Activated B cell treated with CpG ODN at 0.5 μM for 24 hours (primary cell): ENCODE results near the gene LTB4R. TPM values are rescaled to one million over a fixed set of nuclear protein-coding genes. Genes with fewer than 3 reads are reported as not detected.

Experiments
- ATAC-seq: fragments of 200-7000 bp; cut with Tn5 transposase; one replicate; pipeline ENCODE4 v1.10.0; 2021; ENCODE audit warnings: low read depth, mild to moderate bottlenecking, moderate library complexity
- CTCF ChIA-PET: fragments of 350-600 bp; sonication (Branson Sonifier 250); formaldehyde crosslinking; loops from one replicate; lab custom pipeline; 2021; ENCODE audit warnings: antibody characterized with exemption; lab: Charles Lee
- POLR2A ChIA-PET: fragments of 350-600 bp; sonication (Branson Sonifier 250); formaldehyde crosslinking; loops from one replicate; lab custom pipeline; 2021; ENCODE audit warnings: antibody characterized with exemption; lab: Charles Lee
- DNase-seq: peaks from one replicate; pipeline ENCODE4 v3.0.0; 2022
- H3K27ac Mint-ChIP-seq: one replicate; pipeline ENCODE4 v1.8.0; 2020; ENCODE audit warnings: mixed read lengths
- H3K27me3 Mint-ChIP-seq: one replicate; pipeline ENCODE4 v1.8.0; 2021; ENCODE audit warnings: mixed read lengths
- H3K36me3 Mint-ChIP-seq: one replicate; pipeline ENCODE4 v1.8.0; 2021; ENCODE audit warnings: low read depth, mixed read lengths
- H3K4me1 Mint-ChIP-seq: one replicate; pipeline ENCODE4 v1.8.0; 2021; ENCODE audit warnings: mixed read lengths
- H3K4me3 Mint-ChIP-seq: one replicate; pipeline ENCODE4 v1.8.0; 2020; ENCODE audit warnings: mild to moderate bottlenecking, mixed read lengths
- H3K9me3 Mint-ChIP-seq: one replicate; pipeline ENCODE4 v1.8.0; 2020; ENCODE audit warnings: mixed read lengths
- intact Hi-C: fragments of 100-400 bp; cut with micrococcal nuclease; formaldehyde crosslinking; loops from one replicate; pipeline ENCODE4 v1.15.1; 2024
- total RNA-seq: library from RNA; stranded (reverse); gene quantifications from 2 replicates; pipeline ENCODE4 v1.2.3, GENCODE V29; 2022
- TF ChIP-seq, protein P1 (sequence below): fragments of 200-600 bp; IDR thresholded peaks from one replicate; pipeline ENCODE4 v1.8.0; 2022; ENCODE audit warnings: antibody characterized with exemption, mild to moderate bottlenecking

The LTB4R gene
- total RNA-seq, 1 donor from 2014 or later: 8.2 TPM

DNA sequence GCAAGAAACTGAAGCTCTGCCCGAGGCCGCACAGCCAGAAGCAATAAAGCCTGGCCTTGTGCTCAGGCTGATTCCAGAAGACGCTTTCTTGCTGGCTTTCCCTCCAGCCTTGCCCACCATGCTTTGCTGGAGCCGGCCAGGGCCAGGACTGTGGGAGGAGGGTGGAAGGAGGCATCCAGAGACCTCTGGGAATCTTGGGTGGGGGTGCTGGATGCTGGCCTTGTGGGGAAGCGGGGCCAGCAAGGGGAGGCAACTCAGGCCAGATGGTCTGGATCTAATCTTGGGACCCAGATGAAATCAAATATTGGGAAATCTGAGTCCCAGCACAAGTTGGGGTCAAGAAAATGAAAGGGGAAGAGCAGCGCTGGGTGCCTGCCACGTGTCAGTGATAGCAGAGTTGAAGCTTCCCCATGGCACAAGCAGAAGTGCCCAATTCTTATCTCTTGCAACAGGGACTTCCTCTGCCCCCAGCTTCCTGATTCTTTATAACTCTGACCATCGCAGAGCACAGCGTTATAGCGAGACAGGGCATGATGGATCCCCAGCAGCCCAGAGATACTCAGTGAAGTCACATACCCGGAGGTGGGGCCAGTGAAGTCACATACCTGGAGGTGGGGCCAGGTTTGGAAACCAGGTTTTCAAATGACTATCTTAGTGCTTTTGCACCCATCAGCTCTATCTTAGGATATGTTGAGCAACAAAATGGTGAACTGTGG, 33.5 kb upstream of the LTB4R start:
- intact Hi-C loops: loop anchor here (2.0 kb wide), 1 partner anchor 35 kb away; the partner anchor contains the start of gene TINF2
- Mint-ChIP-seq H3K27me3 (no peaks in the 10 kb centered on the region), H3K4me3 (peak overlapping the region; percentile 24), H3K4me1 (peaks cover 91% of the 10 kb centered on the region), H3K27ac (peak overlapping the region; percentile 90), H3K9me3 (no peaks in the 10 kb centered on the region), H3K36me3 (no peaks in the 10 kb centered on the region)
- DNase-seq (no peak), ATAC-seq (no peak)
- ChIA-PET POLR2A (interaction anchor here (0.6 to 5.0 kb wide), 13 partner anchors 13 to 976 kb away, joined by 3 to 80 read pairs (median 4); partner anchors contain the start of genes CHMP4A, DHRS1, IPO4 and IRF9), CTCF (interaction anchor here (0.8 to 6.3 kb wide), 3 partner anchors 18 to 56 kb away, joined by 3 to 64 read pairs (median 13); partner anchors contain the start of gene TINF2)
- TF ChIP-seq, protein P1, sequence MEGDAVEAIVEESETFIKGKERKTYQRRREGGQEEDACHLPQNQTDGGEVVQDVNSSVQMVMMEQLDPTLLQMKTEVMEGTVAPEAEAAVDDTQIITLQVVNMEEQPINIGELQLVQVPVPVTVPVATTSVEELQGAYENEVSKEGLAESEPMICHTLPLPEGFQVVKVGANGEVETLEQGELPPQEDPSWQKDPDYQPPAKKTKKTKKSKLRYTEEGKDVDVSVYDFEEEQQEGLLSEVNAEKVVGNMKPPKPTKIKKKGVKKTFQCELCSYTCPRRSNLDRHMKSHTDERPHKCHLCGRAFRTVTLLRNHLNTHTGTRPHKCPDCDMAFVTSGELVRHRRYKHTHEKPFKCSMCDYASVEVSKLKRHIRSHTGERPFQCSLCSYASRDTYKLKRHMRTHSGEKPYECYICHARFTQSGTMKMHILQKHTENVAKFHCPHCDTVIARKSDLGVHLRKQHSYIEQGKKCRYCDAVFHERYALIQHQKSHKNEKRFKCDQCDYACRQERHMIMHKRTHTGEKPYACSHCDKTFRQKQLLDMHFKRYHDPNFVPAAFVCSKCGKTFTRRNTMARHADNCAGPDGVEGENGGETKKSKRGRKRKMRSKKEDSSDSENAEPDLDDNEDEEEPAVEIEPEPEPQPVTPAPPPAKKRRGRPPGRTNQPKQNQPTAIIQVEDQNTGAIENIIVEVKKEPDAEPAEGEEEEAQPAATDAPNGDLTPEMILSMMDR: no peak

DNA sequence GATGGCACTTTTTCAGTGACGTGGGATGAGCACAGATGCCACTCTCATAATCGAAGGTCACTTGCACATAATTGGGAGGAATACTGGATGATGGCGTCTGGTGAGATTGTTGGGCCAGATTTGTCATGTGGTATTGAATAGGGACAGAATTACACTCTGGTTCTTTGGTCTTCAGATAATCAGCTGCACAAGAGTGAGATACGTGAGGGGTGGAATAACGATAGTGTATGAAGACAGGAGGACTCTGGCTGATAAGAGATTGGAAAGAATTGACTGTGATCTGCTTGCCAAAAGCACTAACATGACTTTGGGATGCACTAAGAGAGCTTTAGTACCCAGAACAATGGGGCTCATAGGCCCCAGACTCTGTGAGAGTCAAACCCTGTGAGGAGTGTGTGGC, 32.9 kb upstream of the LTB4R start:
- H3K36me3 Mint-ChIP-seq: no peaks in the 10 kb centered on the region
- ATAC-seq: no peak
- peak overlapping the region; percentile 90 for H3K27ac Mint-ChIP-seq
- no peaks in the 10 kb centered on the region for H3K27me3 Mint-ChIP-seq
- TF ChIP-seq, protein P1: no peak
- peak overlapping the region; percentile 24 for H3K4me3 Mint-ChIP-seq
- no peaks in the 10 kb centered on the region for H3K9me3 Mint-ChIP-seq
- ChIA-PET POLR2A (interaction anchor here (0.6 to 5.0 kb wide), 11 partner anchors 12 to 977 kb away, joined by 3 to 80 read pairs (median 9); partner anchors contain the start of genes CHMP4A, DHRS1, LTB4R and MDP1), CTCF (interaction anchor here (2.1 to 6.3 kb wide), 5 partner anchors 12 to 153 kb away, joined by 8 to 64 read pairs (median 13); partner anchors contain the start of genes CIDEB, LTB4R, LTB4R2 and TINF2)
- H3K4me1 Mint-ChIP-seq: peaks cover 84% of the 10 kb centered on the region
- intact Hi-C loops: loop anchor here (2.0 kb wide), 1 partner anchor 36 kb away; the partner anchor contains the start of gene TINF2
- no peak for DNase-seq

DNA sequence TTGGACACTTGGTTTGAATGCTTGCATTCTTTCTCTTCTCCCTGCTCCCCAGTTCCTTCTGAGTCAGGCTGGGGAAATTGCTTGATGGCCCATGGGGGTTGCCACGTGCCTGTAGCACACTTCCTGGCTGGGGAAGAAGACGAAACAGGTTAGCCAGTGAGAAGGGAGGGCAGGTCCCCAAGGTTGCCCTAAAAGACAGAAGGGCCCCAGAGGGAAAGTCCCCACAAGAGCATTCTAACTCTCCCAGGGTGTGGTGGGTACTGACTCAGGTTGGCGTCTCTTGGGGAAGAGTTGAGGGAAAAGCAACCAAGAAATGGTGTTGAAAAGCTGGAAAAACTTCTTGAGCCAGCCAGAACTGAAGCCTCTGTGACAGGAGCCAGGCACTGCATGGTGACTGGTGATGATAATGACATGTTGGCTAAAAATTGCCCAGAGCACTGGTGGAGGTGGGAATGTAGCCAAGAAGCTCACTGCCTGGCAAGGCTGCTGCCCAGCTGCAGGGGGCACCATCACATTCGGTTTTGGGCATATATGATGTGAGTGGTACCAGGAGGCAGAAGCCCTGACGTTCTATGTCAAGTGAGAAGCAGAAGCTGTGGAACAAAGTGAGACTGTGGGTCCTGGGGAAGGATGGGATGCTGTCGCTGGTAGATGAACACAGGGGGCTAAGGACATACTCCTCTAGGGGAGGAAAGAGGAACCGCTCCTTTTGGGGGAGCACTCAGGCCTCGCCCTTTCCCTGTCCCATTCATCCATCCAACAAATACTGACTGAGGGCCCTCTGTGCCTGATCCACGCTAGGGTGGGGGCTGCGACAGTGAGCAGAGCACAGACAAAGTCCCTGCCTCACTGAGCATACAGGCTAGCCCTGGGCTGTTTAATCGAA, 31.8 kb upstream of the LTB4R start:
- Mint-ChIP-seq H3K9me3 (no peaks in the 10 kb centered on the region), H3K36me3 (no peaks in the 10 kb centered on the region), H3K27ac (peak overlapping the region; percentile 90), H3K4me1 (peaks cover 73% of the 10 kb centered on the region), H3K27me3 (no peaks in the 10 kb centered on the region), H3K4me3 (peak overlapping the region; percentile 63)
- ChIA-PET CTCF (interaction anchor here (1.1 to 6.3 kb wide), 10 partner anchors 9 to 152 kb away, joined by 3 to 64 read pairs (median 11); partner anchors contain the start of genes CIDEB, DHRS1, LTB4R and LTB4R2), POLR2A (interaction anchor here (0.6 to 5.0 kb wide), 18 partner anchors 9 to 166 kb away, joined by 3 to 80 read pairs (median 6); partner anchors contain the start of genes CHMP4A, DCAF11, DHRS1 and IPO4)
- intact Hi-C loops: loop anchor here (1.0 to 2.0 kb wide), 5 partner anchors 8 to 37 kb away; partner anchors contain the start of genes RABGGTA and TINF2
- ATAC-seq (peak; percentile 89), DNase-seq (peak; percentile 54)
- TF ChIP-seq, protein P1: no peak

DNA sequence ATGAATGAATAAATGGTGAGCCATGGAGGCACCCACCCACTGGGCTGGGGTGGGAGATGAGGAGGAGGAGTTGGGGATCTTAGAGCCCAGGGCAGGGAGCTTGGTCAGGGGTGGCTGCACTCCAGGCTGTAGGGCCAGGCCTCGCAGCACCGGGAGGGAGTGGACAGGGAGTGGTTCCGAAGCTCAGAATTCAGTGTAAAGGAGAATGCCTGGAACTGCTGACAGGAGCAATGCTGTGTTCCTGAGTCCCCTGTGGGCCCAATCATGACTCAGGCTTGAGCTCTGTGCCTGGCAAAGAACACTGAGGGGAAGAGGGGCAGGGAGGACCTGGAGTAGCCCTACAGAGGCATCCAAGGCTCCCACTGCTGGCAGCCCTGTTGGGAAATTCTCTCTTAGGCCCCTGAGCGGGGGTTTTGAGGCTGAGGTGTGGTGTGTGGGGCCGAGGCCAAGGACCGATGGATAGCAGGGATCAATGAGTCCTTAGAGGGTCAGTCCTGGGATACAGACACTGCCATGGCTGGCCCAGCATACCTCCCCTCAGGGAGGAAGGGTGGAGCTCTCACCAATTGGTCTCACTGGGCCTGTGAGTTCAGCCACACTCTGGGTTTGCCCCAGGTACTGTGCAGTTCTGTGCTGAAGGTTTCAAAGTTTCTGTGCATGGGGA, 30.4 kb upstream of the LTB4R start:
- ATAC-seq (no peak), DNase-seq (no peak)
- Mint-ChIP-seq H3K4me1 (peaks cover 63% of the 10 kb centered on the region), H3K4me3 (no peak overlapping the region), H3K27ac (peak overlapping the region; percentile 90), H3K27me3 (no peaks in the 10 kb centered on the region), H3K36me3 (no peaks in the 10 kb centered on the region), H3K9me3 (no peaks in the 10 kb centered on the region)
- intact Hi-C loops: no loop called here
- TF ChIP-seq, protein P1: no peak
- ChIA-PET POLR2A (interaction anchor here (1.0 to 5.0 kb wide), 9 partner anchors 10 to 150 kb away, joined by 3 to 80 read pairs (median 8); partner anchors contain the start of genes DHRS1, KHNYN, MDP1 and NOP9), CTCF (interaction anchor here (0.8 to 6.3 kb wide), 10 partner anchors 9 to 71 kb away, joined by 3 to 64 read pairs (median 8); partner anchors contain the start of genes CIDEB, DHRS1, LTB4R and LTB4R2)
